Measurements from ENCODE around the gene GAA.
"Not testable (repeated sequence)": the region's sequence is repeated elsewhere in the genome, so short reads cannot be mapped to it uniquely, and the experiment has no call there.

GAA gene

GRCh38 chr17:80086616-80087015 lies 14.8 kb upstream of the GAA start:
- no peak for TF ChIP-seq CTCF (IDR thresholded peaks at IDR 0.05; ENCODE audit: insufficient read depth, low read length, poor library complexity, severe bottlenecking)
- no peak for TF ChIP-seq EZH2phosphoT487 (conservative IDR thresholded peaks at IDR 0.05; ENCODE audit: low read length)
- H3K9me2 ChIP-seq (replicated peaks; ENCODE audit: insufficient read depth, low read length) = no peaks in the 10 kb centered on the region
- no peaks in the 10 kb centered on the region for H3K27me3 ChIP-seq (ENCODE audit: low read length)

GRCh38 chr17:80087346-80088265 lies 13.8 kb upstream of the GAA start:
- Histone ChIP-seq H3K36me3 (ENCODE audit: low read length) (no peaks in the 10 kb centered on the region), H3K79me2 (ENCODE audit: insufficient read depth, low read length) (no peaks in the 10 kb centered on the region), H3K27me3 (ENCODE audit: low read length) (no peaks in the 10 kb centered on the region), H3K27ac (ENCODE audit: low read depth, low read length) (no peak overlapping the region), H3F3A (ENCODE audit: insufficient read depth) (no peaks in the 10 kb centered on the region), H4K20me1 (ENCODE audit: low read depth, low read length) (no peaks in the 10 kb centered on the region), H3K9me3 (ENCODE audit: insufficient read depth, low read length) (no peaks in the 10 kb centered on the region), H3K4me2 (ENCODE audit: low read depth, low read length, poor library complexity, severe bottlenecking) (no peak overlapping the region), H2AFZ (ENCODE audit: low read depth, low read length, severe bottlenecking) (no peak overlapping the region), H3K9me2 (replicated peaks; ENCODE audit: insufficient read depth, low read length) (no peaks in the 10 kb centered on the region), H3K9ac (ENCODE audit: low read length) (no peak overlapping the region), H3K4me3 (ENCODE audit: insufficient read depth, low read length, poor library complexity, severe bottlenecking) (no peak overlapping the region)
- no peak for TF ChIP-seq CTCF (IDR thresholded peaks at IDR 0.05; ENCODE audit: insufficient read depth, low read length, poor library complexity, severe bottlenecking)

More at GRCh38 chr17:80086616-80087015, 14.8 kb upstream of the GAA start:
- Histone ChIP-seq H3K9ac (ENCODE audit: low read length) (no peak overlapping the region), H3F3A (ENCODE audit: insufficient read depth) (no peaks in the 10 kb centered on the region), H3K79me2 (ENCODE audit: insufficient read depth, low read length) (no peaks in the 10 kb centered on the region), H3K36me3 (ENCODE audit: low read length) (no peaks in the 10 kb centered on the region), H2AFZ (ENCODE audit: low read depth, low read length, severe bottlenecking) (no peak overlapping the region), H4K20me1 (ENCODE audit: low read depth, low read length) (no peaks in the 10 kb centered on the region), H3K4me3 (ENCODE audit: insufficient read depth, low read length, poor library complexity, severe bottlenecking) (no peak overlapping the region), H3K9me3 (ENCODE audit: insufficient read depth, low read length) (no peaks in the 10 kb centered on the region), H3K4me2 (ENCODE audit: low read depth, low read length, poor library complexity, severe bottlenecking) (no peak overlapping the region), H3K27ac (ENCODE audit: low read depth, low read length) (no peak overlapping the region)

- H2AFZ ChIP-seq (ENCODE audit: low read depth, low read length, severe bottlenecking) = no peak overlapping the region
- H3K9me2 ChIP-seq (replicated peaks; ENCODE audit: insufficient read depth, low read length) = no peaks in the 10 kb centered on the region
- H4K20me1 ChIP-seq (ENCODE audit: low read depth, low read length) = no peaks in the 10 kb centered on the region
- H3K27me3 ChIP-seq (ENCODE audit: low read length) = no peaks in the 10 kb centered on the region
- H3K9me3 ChIP-seq (ENCODE audit: insufficient read depth, low read length) = no peaks in the 10 kb centered on the region
- H3K79me2 ChIP-seq (ENCODE audit: insufficient read depth, low read length) = no peaks in the 10 kb centered on the region
- H3F3A ChIP-seq (ENCODE audit: insufficient read depth) = no peaks in the 10 kb centered on the region
- TF ChIP-seq EZH2phosphoT487 (conservative IDR thresholded peaks at IDR 0.05; ENCODE audit: low read length) (no peak), CTCF (IDR thresholded peaks at IDR 0.05; ENCODE audit: insufficient read depth, low read length, poor library complexity, severe bottlenecking) (no peak)
- no peaks in the 10 kb centered on the region for H3K36me3 ChIP-seq (ENCODE audit: low read length)
- H3K4me3 ChIP-seq (ENCODE audit: insufficient read depth, low read length, poor library complexity, severe bottlenecking) = no peak overlapping the region
- no peak overlapping the region for H3K9ac ChIP-seq (ENCODE audit: low read length)
- no peak overlapping the region for H3K27ac ChIP-seq (ENCODE audit: low read depth, low read length)
- no peak overlapping the region for H3K4me2 ChIP-seq (ENCODE audit: low read depth, low read length, poor library complexity, severe bottlenecking)
Observed at GRCh38 chr17:80089762-80090161, 11.6 kb upstream of the GAA start.

GRCh38 chr17:80090164-80090563 lies 11.2 kb upstream of the GAA start:
- not testable (repeated sequence) for H3F3A ChIP-seq (ENCODE audit: insufficient read depth); H3K27ac ChIP-seq (ENCODE audit: low read depth, low read length); H3K4me2 ChIP-seq (ENCODE audit: low read depth, low read length, poor library complexity, severe bottlenecking); H3K9me2 ChIP-seq (replicated peaks; ENCODE audit: insufficient read depth, low read length); H3K9me3 ChIP-seq (ENCODE audit: insufficient read depth, low read length); H2AFZ ChIP-seq (ENCODE audit: low read depth, low read length, severe bottlenecking); H3K9ac ChIP-seq (ENCODE audit: low read length); H3K4me3 ChIP-seq (ENCODE audit: insufficient read depth, low read length, poor library complexity, severe bottlenecking); H3K79me2 ChIP-seq (ENCODE audit: insufficient read depth, low read length); H4K20me1 ChIP-seq (ENCODE audit: low read depth, low read length); H3K36me3 ChIP-seq (ENCODE audit: low read length); H3K27me3 ChIP-seq (ENCODE audit: low read length)
